ENCODE results near the gene TGFB1I1.

Gene TGFB1I1

GRCh38 chr16:31459687-31460581 is 12.0 kb upstream of the TGFB1I1 start:
- peak; percentile 91 for DNase-seq (ENCODE audit: low read depth)
- TF ChIP-seq CTCF (conservative IDR thresholded peaks at IDR 0.05; ENCODE audit: low read depth, low read length) = no peak
- peak overlapping the region; percentile 71 for H3K4me3 ChIP-seq (ENCODE audit: low read length)

- DNase-seq (ENCODE audit: low read depth) = no peak
- peak; percentile 79 for TF ChIP-seq CTCF (conservative IDR thresholded peaks at IDR 0.05; ENCODE audit: low read depth, low read length)
- peak overlapping the region; percentile 71 for H3K4me3 ChIP-seq (ENCODE audit: low read length)
These were observed 11.4 kb upstream of the TGFB1I1 start for GRCh38 chr16:31460582-31461002.

GRCh38 chr16:31461201-31461920 is 10.6 kb upstream of the TGFB1I1 start:
- no peak overlapping the region for H3K4me3 ChIP-seq (ENCODE audit: low read length)
- no peak for DNase-seq (ENCODE audit: low read depth)
- no peak for TF ChIP-seq CTCF (conservative IDR thresholded peaks at IDR 0.05; ENCODE audit: low read depth, low read length)

- no peak overlapping the region for H3K4me3 ChIP-seq (ENCODE audit: low read length)
- no peak for DNase-seq (ENCODE audit: low read depth)
- no peak for TF ChIP-seq CTCF (conservative IDR thresholded peaks at IDR 0.05; ENCODE audit: low read depth, low read length)
These were observed 9.8 kb upstream of the TGFB1I1 start for GRCh38 chr16:31461921-31462804.

- H3K4me3 ChIP-seq (ENCODE audit: low read length) = no peak overlapping the region
- TF ChIP-seq CTCF (conservative IDR thresholded peaks at IDR 0.05; ENCODE audit: low read depth, low read length) = no peak
- DNase-seq (ENCODE audit: low read depth) = no peak
These were observed 7.6 kb upstream of the TGFB1I1 start for GRCh38 chr16:31464348-31464769.

GRCh38 chr16:31464781-31465260 is 7.1 kb upstream of the TGFB1I1 start:
- TF ChIP-seq CTCF (conservative IDR thresholded peaks at IDR 0.05; ENCODE audit: low read depth, low read length) = no peak
- no peak overlapping the region for H3K4me3 ChIP-seq (ENCODE audit: low read length)
- no peak for DNase-seq (ENCODE audit: low read depth)

Measured in retinal pigment epithelial cell (primary cell).